ENCODE data around the gene PADI4. TPM values are rescaled to one million over a fixed set of nuclear protein-coding genes. Genes with fewer than 3 reads are reported as not detected.

Gene PADI4
- total RNA-seq, 1 donor from 2014 or later = 0.74 TPM

DNA sequence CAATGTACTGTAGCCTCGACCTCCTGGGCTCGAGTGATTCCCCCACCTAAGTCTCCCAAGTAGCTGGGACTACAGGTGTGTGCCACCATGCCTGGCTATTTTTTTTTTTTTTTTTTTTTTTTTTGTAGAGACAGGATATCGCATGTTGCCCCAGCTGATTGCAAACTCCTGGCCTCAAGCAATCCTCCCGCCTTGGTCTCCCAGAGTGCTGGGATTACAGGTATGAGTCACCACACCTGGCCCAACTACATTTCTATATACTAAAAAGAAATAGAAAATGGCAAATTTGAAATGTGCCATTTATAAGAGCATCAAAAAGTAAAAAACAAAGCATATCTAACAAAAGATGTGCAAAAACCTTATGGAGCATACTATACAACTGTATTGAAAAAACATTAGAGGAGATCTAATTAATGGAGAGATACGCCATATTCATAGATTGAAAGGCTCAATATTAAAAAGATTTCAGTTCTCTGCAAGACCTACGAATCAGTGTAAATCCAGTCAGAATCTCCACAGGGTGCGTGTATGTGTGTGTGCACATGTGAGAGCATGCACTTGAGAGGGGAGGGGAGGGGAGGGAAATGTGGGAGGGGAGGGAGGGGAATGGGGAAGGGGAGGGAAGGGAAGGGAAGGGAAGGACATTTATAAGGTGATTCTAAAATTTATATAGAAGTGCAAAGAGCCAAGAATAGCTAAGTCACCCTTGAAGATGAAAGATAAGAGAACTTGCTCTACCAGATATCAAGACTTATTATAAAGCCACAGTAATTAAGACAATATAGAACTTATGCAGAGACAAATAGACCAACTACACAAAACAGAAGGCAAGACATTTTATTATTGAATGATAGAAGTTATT, 15.5 kb upstream of the PADI4 start:
- Histone ChIP-seq H3K27me3 (no peaks in the 10 kb centered on the region), H3K36me3 (no peaks in the 10 kb centered on the region), H3K27ac (no peak overlapping the region), H3K9me3 (no peaks in the 10 kb centered on the region), H3K4me3 (no peak overlapping the region), H3K4me1 (peaks cover 5% of the 10 kb centered on the region)
- TF ChIP-seq POLR2A (IDR thresholded peaks at IDR 0.05) (no peak), POLR2AphosphoS5 (IDR thresholded peaks at IDR 0.05; ENCODE audit: insufficient read depth in 1 of 2, low read depth in 1 of 2) (no peak)
- TF ChIP-seq, protein P1, sequence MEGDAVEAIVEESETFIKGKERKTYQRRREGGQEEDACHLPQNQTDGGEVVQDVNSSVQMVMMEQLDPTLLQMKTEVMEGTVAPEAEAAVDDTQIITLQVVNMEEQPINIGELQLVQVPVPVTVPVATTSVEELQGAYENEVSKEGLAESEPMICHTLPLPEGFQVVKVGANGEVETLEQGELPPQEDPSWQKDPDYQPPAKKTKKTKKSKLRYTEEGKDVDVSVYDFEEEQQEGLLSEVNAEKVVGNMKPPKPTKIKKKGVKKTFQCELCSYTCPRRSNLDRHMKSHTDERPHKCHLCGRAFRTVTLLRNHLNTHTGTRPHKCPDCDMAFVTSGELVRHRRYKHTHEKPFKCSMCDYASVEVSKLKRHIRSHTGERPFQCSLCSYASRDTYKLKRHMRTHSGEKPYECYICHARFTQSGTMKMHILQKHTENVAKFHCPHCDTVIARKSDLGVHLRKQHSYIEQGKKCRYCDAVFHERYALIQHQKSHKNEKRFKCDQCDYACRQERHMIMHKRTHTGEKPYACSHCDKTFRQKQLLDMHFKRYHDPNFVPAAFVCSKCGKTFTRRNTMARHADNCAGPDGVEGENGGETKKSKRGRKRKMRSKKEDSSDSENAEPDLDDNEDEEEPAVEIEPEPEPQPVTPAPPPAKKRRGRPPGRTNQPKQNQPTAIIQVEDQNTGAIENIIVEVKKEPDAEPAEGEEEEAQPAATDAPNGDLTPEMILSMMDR (IDR thresholded peaks at IDR 0.05) = no peak
- DNase-seq (ENCODE audit: extremely low spot score in 2 of 2) = no peak
- intact Hi-C loops (cut with DNase I) = no loop called here

DNA sequence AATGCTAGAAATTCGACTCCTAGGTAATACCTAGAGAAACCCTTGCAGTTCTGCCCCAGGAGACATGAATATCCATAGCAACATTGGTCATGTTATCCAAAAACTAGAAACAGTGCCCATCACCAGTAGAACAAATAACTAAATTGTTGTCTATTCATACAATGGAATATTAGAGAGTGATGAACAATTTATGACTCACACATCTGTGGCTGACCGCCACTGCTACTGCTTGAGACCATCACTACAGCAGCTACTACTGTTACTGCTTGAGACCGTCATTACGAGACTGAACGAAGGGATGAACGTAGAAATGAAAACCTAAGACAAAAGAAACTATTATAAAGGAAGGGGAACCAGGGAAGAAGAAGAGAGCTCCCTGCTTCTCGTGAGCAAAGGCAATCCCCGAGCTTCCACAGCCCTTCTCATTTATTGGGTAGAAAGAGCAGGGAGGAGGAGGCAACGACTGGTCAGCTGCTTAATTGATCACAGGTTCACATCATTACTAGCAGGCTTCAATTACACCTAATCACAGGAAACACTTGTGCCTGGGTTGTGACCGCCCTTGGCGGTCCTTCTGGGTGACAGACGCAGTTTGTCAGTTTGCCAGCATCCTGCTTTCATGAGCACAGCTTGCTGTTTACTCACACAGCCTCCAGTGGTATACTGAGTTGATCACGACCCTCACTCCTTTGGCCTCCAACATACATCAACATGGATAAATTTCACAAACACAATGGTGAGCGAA, 14.1 kb upstream of the PADI4 start:
- DNase-seq (ENCODE audit: extremely low spot score in 2 of 2) = no peak
- intact Hi-C loops (cut with DNase I) = no loop called here
- Histone ChIP-seq H3K36me3 (no peaks in the 10 kb centered on the region), H3K27ac (no peak overlapping the region), H3K4me3 (no peak overlapping the region), H3K27me3 (no peaks in the 10 kb centered on the region), H3K4me1 (peaks cover 5% of the 10 kb centered on the region), H3K9me3 (no peaks in the 10 kb centered on the region)
- TF ChIP-seq POLR2A (IDR thresholded peaks at IDR 0.05) (no peak), POLR2AphosphoS5 (IDR thresholded peaks at IDR 0.05; ENCODE audit: insufficient read depth in 1 of 2, low read depth in 1 of 2) (no peak)
- TF ChIP-seq, protein P1 (IDR thresholded peaks at IDR 0.05) = no peak

DNA sequence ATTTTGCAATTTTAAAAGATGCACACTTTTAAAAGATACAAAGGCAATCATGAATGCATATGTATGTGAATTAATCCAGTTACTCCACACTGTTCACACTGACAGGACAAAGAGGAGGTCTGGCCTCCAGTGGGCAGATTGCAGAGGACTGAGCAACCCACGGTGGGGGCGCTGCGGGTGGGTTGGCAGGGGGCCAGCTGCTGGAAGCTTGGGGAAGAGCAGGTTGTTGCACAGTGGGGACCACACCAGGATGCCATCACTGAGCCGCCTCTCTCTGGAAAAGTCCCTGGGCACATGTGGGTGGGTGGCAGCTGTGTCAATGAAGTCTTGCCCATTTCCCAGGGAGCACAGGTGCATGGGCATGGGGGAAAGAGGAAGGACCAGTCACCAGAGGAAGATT, 12.7 kb upstream of the PADI4 start:
- Histone ChIP-seq H3K9me3 (no peaks in the 10 kb centered on the region), H3K4me3 (no peak overlapping the region), H3K27me3 (no peaks in the 10 kb centered on the region), H3K27ac (no peak overlapping the region), H3K4me1 (no peaks in the 10 kb centered on the region), H3K36me3 (no peaks in the 10 kb centered on the region)
- no peak for DNase-seq (ENCODE audit: extremely low spot score in 2 of 2)
- TF ChIP-seq, protein P1 (IDR thresholded peaks at IDR 0.05) = no peak
- no peak for TF ChIP-seq POLR2A (IDR thresholded peaks at IDR 0.05)
- no peak for TF ChIP-seq POLR2AphosphoS5 (IDR thresholded peaks at IDR 0.05; ENCODE audit: insufficient read depth in 1 of 2, low read depth in 1 of 2)
- intact Hi-C loops (cut with DNase I) = no loop called here

DNA sequence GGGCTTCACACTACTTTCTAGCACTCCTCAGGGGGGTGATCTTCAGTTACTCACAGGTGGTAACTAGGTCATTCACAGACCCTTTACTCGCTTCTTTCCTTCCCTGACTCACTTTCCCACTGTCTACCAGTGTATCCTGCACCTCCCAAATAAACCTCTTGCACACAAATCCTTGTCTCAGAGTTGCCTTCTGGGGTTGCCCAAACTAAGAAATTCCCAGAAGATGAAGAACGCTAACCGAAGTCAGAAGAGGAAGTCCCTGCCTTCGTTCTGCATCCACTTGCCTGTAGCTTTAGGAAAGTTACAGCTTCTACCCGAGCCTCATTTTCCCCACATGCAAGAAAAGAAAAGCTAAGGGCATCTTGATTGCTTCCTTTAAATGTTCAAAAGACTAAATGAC, 11.9 kb upstream of the PADI4 start:
- intact Hi-C loops (cut with DNase I) = no loop called here

More for the DNA sequence above, 11.9 kb upstream of the PADI4 start:
- Histone ChIP-seq H3K4me3 (no peak overlapping the region), H3K27ac (no peak overlapping the region), H3K27me3 (no peaks in the 10 kb centered on the region), H3K4me1 (no peaks in the 10 kb centered on the region), H3K36me3 (no peaks in the 10 kb centered on the region), H3K9me3 (no peaks in the 10 kb centered on the region)
- TF ChIP-seq POLR2A (IDR thresholded peaks at IDR 0.05) (no peak), POLR2AphosphoS5 (IDR thresholded peaks at IDR 0.05; ENCODE audit: insufficient read depth in 1 of 2, low read depth in 1 of 2) (no peak)
- TF ChIP-seq, protein P1 (IDR thresholded peaks at IDR 0.05) = no peak
- no peak for DNase-seq (ENCODE audit: extremely low spot score in 2 of 2)
